ENCODE data around the gene ALK. TPM values are rescaled to one million over a fixed set of nuclear protein-coding genes. Genes with fewer than 3 reads are reported as not detected.

ALK gene
- total RNA-seq, 1 donor from 2014 or later, result 0.16 TPM

DNA sequence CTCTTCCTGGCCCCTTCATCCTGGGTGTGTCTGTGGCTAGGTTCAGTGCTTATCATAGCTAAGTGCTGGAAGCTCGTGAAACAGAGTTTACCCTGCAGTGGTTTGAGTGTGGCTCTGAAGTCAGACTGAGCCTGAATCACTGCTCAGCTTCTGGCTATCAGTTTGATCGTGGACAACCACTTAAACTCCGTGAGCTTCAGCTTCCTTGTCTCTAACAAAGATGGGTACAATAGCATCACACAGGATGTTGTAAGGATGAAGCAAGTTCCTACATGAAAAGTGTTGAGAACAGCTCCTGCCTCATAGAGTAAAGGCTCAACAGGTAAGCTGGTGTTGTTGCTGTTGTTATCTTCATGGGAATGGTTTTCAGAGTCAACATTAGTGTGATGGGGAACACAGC lies 595.8 kb downstream of the ALK start:
- intact Hi-C loops (cut with DNase I), result no loop called here
- ATAC-seq (ENCODE audit: poor library complexity), result no peak
- no peak for DNase-seq

DNA sequence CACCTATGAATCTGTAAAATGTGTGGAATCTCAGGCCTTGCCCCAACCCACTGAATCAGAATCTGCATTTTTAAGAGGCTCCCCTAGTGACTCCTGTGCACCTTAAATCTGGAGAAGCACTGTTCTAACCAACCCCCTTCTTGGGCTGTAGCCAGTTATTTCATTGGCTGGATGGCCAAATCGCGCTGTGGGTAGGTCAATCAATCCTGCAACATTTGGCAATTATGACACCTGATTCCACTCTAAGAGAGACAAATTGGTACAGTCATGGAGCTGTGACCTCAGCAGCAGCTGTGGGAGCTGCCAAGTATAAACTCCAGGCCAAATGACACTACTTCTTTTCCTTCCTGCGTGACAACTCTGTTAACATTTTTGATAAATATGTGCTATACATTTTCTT lies 597.4 kb downstream of the ALK start:
- no peak for DNase-seq
- intact Hi-C loops (cut with DNase I), result no loop called here
- no peak for ATAC-seq (ENCODE audit: poor library complexity)

- intact Hi-C loops (cut with DNase I), result no loop called here
- ATAC-seq (ENCODE audit: poor library complexity), result no peak
- no peak for DNase-seq
Observed at GRCh38 chr2:29323301-29323700, 598.1 kb downstream of the ALK start.

DNA sequence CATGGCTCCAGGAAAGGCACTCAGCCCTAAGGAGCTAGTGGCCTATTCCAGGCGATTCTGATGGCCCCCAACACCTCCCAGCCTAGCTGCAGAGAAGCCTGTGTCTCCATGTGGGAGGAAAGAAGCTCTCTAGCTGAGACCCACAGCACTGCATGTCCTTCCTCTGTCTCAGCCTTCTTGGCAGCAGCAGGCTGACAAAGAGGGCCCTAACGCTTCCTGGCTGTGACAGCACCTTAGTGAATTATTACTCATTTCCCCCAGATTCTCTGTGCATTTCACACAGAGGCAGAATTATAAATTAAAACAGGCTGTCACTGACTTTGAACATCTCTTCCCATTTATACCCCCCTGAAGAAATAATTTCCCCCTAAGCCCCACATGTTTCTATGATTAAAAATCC lies 599.4 kb downstream of the ALK start:
- intact Hi-C loops (cut with DNase I), result no loop called here
- DNase-seq, result no peak
- no peak for ATAC-seq (ENCODE audit: poor library complexity)

DNA sequence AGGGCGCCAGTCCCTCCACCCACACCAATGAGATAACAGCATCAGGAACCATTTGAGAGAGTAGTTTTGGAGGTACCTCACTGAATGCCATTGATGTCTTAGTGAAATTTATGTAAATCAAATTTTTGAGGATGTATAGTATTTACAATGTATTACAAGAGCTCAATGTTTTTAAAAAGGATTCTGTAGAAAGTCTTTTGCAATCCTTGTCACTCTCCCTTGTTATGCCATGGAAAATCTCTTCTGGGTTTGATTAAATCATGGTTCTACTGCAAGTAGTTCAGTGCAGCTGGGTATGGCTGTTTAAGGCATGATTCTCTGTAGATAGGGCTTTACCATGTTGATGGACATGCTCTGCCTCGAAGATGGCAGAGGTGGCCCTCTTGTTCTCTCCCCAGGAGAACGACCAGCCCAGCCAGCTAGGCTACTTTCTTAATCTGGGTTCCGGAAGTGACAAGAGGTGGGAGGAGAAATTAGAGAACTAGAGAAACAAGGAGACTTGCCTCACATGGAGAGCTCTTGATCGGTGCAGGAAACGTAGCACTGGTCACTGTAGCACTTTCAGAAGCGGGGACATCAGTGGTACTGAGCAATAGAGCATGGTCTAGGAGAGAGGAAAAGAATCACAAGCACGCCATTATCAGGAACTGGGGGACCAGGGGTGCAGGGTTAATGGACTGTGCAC lies 603.4 kb downstream of the ALK start:
- ATAC-seq (ENCODE audit: poor library complexity) (peak; percentile 38), DNase-seq (no peak)
- intact Hi-C loops (cut with DNase I), result no loop called here

GRCh38 chr2:29317077-29317517 lies 604.3 kb downstream of the ALK start:
- ATAC-seq (ENCODE audit: poor library complexity), result peak; percentile 66

DNA sequence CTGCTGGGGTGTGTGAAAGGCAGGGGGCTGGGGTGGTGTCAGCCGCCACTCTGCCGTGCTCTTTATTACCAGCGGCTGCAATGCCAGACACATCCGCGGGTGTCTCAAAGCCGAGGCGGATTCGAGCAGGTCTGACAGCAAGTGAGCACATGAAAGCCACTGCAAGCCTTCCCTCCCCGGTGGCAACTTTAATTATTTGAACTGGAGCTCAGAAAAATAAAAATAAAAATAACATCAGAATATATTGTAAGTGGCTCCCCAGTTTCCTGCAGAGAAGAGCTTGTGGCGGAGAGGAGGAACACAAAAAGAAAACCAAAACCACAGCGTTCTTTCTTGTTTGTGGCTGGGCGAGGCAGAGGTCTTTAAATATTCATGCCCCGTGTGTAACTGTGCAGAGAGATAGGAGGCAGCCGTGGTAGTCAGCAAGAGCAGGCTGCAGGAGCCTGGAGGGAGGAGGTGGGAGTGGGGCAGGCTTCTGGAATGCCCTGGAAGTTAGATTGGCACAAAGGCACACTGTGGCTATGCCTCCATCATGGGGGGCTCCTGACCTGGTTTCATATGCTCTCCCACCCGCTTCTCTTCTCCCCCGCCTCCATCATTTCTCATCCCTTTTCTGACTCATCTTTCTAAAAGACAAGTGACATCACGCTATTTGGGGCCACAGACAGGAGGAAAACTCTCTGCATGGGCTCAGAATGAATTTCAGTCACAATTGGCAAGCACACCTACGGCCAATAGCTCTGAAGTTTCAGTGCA lies 606.4 kb downstream of the ALK start:
- intact Hi-C loops (cut with DNase I), result loop anchor here (5.0 kb wide), 1 partner anchor 527 kb away; no protein-coding TSS in a partner anchor
- DNase-seq (peak; percentile 54), ATAC-seq (ENCODE audit: poor library complexity) (peak; percentile 25)

More at GRCh38 chr2:29317077-29317517, 604.3 kb downstream of the ALK start:
- intact Hi-C loops (cut with DNase I), result no loop called here
- DNase-seq, result no peak

DNA sequence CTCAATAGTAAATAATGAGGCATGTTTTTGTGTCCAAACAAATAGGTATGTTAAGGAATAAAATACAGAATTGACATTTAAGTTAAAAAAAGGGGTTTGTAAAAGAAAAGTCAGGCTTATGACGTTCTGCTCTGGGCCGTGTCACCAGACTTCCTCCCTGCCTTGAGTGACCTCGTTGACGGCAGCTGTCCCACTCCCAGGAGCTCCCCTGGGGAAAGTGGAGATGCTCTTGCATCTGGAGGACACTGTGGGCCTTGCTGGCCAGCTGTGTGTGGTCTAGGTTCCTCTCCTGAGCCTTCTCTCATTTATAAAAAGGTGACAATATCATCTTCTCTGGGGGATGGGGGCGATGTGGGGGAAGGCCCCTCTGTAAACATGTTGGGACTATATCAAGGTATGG lies 609.9 kb downstream of the ALK start:
- intact Hi-C loops (cut with DNase I), result loop anchor here (5.0 kb wide), 1 partner anchor 531 kb away; no protein-coding TSS in a partner anchor
- no peak for DNase-seq
- ATAC-seq (ENCODE audit: poor library complexity), result no peak

- no peak for ATAC-seq (ENCODE audit: poor library complexity)
- intact Hi-C loops (cut with DNase I), result loop anchor here (5.0 kb wide), 1 partner anchor 532 kb away; no protein-coding TSS in a partner anchor
- no peak for DNase-seq
Observed at GRCh38 chr2:29310650-29311348, 610.6 kb downstream of the ALK start.

DNA sequence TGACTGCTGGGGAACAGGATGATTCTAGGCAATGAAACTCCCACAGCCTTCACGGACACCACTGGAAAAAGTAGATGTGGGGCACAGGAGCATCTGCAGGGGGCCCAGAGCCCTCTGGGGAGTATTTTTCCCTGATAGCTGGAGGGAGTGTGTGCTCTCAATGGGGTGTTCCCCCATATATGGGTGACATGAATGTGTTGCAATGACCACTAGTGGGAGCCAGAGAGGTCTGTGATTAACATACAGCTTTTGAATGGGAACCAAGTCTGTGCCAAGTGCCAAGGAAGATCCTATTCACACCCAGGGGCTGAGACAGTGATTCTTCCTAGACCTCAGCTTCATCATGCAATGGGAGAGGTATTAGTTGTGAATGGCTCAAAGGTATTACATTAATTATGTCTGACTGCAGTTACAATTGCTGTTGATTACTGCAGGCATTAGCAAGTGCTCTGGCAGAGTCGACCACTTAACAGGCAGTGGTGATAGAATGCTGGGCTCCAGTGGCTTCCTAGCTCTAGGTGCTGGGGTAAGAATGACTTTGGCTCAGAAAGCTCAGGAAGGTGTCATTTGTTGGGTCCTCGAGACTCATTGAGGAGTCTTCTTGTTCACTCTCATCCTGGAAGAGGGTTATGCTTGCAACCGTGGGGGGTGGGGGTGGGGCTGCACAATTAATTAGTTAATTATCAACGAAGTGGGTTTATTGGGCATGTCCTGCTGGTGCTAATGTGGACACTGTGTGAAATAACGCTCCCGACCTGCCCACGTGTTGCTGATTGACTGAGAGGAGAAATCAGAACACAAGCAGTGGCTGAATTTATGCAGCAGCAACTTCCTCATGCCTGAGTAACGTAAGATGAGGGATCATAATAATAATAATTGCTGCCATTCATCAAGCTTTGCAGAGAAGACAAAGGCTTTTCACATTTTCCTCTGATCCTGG lies 612.0 kb downstream of the ALK start:
- intact Hi-C loops (cut with DNase I), result loop anchor here (5.0 kb wide), 1 partner anchor 533 kb away; no protein-coding TSS in a partner anchor
- no peak for DNase-seq
- peak; percentile 82 for ATAC-seq (ENCODE audit: poor library complexity)

- intact Hi-C loops (cut with DNase I), result no loop called here
- ATAC-seq (ENCODE audit: poor library complexity) (no peak), DNase-seq (no peak)
Observed at GRCh38 chr2:29308366-29308765, 613.0 kb downstream of the ALK start.

- ATAC-seq (ENCODE audit: poor library complexity) (no peak), DNase-seq (no peak)
- intact Hi-C loops (cut with DNase I), result no loop called here
Observed at GRCh38 chr2:29307519-29307918, 613.9 kb downstream of the ALK start.

- intact Hi-C loops (cut with DNase I), result no loop called here
- ATAC-seq (ENCODE audit: poor library complexity), result no peak
- no peak for DNase-seq
Observed at GRCh38 chr2:29305762-29306161, 615.6 kb downstream of the ALK start.

GRCh38 chr2:29304399-29305060 lies 616.9 kb downstream of the ALK start:
- ATAC-seq (ENCODE audit: poor library complexity), result no peak
- DNase-seq, result no peak
- intact Hi-C loops (cut with DNase I), result no loop called here

DNA sequence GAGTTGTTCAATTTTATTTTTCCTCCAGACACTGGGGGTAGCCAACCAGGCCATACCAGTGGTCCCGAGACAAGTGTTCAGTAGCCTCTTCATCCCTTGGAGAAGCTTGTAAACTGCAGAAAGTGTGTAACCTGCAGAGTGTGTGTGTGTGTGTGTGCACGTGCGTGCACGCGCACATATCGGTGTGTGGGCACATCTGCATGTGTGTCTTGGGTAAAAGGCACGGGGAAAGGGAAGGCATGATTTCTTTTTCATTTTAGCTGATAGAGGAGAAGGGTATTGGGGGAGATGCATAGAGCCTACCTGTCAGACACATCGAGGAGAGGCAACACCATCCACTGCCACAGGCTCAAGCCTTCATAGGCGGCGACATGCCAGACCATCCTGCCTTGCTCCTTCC lies 624.8 kb downstream of the ALK start:
- intact Hi-C loops (cut with DNase I), result no loop called here
- DNase-seq (no peak), ATAC-seq (ENCODE audit: poor library complexity) (no peak)

DNA sequence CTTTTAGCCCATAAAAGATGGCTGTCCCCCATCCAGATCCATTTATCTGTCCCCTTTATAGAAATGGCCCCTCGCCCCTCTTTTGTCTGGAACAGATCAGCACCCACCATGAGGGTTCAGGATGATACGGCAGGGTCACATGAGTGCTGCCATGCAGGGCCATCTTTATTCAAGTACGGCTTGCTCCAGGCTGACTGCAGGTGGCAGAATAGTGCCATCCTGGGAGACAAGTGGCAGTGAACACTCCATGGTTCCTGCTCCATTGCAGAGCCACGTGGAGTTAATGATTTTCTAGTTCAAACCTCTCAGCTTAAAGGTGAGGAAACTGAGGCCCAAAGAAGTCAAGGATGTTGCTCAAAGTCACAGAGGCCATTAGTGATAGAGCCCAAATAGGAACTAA lies 625.5 kb downstream of the ALK start:
- intact Hi-C loops (cut with DNase I), result no loop called here
- ATAC-seq (ENCODE audit: poor library complexity), result no peak

DNA sequence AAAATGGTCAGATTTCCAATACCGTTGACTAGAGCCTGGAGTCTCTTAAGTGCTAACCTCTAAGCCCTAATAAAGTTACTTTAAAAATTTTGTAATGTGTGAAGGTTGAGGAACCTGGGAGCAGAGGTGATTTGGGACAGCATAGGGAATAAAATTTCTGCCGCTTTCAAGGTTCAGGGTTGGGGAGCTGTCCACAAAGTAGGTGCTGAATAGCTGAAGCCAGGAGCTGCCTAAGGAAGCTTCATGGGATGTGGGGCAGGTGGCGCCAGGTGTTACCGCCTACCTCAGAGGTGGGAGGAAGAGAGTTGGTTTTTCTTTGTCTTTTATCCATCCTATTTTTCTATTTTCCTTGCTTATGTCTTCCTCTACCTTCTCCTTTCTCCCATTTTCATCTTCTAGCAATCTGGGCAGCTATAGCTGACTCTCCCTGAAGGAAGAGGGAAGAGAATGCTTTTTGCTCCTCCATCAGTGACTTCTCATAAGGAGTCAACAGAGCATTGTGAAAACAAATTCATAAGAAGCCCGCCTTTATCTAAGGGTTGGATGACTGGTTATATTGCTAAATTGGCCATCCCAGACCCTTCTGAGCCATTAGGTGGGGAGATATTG lies 627.5 kb downstream of the ALK start:
- no peak for DNase-seq
- intact Hi-C loops (cut with DNase I), result no loop called here
- ATAC-seq (ENCODE audit: poor library complexity), result no peak

More for the DNA sequence above, 625.5 kb downstream of the ALK start:
- no peak for DNase-seq
